OCI-LY7 (cell line): ENCODE data around the gene PLXNB2. TPM values are rescaled to one million over a fixed set of nuclear protein-coding genes. Genes with fewer than 3 reads are reported as not detected.
A peak's percentile ranks its signal among the peaks of the same experiment; 100 is the strongest.

Experiments used
- BruUV-seq: library from RNA; stranded (reverse); fragments of 400-500 nt; replicated peaks from 2 replicates; lab custom pipeline; 2021; lab: Mats Ljungman, UMichigan
- CTCF ChIA-PET: fragments of 300-600 bp; sonication (Branson Sonifier 250); formaldehyde crosslinking; loops from one replicate; lab custom pipeline; 2022; ENCODE audit warnings: antibody characterized with exemption; ENCODE audit not compliant: unreplicated experiment; lab: Charles Lee
- POLR2A ChIA-PET: fragments of 300-600 bp; sonication (Branson Sonifier 250); formaldehyde crosslinking; loops from one replicate; lab custom pipeline; 2022; ENCODE audit warnings: antibody characterized with exemption; lab: Charles Lee
- DNase-seq: peaks from one replicate; pipeline ENCODE4 v3.0.0-alpha.2; 2015; ENCODE audit warnings: low spot score
- H2AFZ ChIP-seq: fragments of 200-600 bp; sonication (generic), shearing (Covaris generic); 2 replicates; pipeline ENCODE4 v1.6.1; 2014; ENCODE audit warnings: mild to moderate bottlenecking, antibody characterized with exemption, low read length, moderate library complexity
- H3K27ac ChIP-seq: fragments of 200-600 bp; sonication (generic); 2 replicates; pipeline ENCODE4 v1.5.1; 2014; ENCODE audit warnings: mixed run types, low read depth, mild to moderate bottlenecking, moderate library complexity, low read length, inconsistent platforms; ENCODE audit not compliant: poor library complexity, severe bottlenecking
- H3K36me3 ChIP-seq: fragments of 200-600 bp; sonication (generic); 2 replicates; pipeline ENCODE4 v1.6.1; 2014; ENCODE audit warnings: mild to moderate bottlenecking, antibody characterized with exemption, low read length, moderate library complexity, mixed read lengths; ENCODE audit not compliant: insufficient read depth
- H3K4me1 ChIP-seq: fragments of 200-600 bp; sonication (generic); 2 replicates; pipeline ENCODE4 v1.5.1; 2014; ENCODE audit warnings: mild to moderate bottlenecking, low read length; ENCODE audit not compliant: insufficient read depth, poor library complexity, severe bottlenecking
- H3K4me2 ChIP-seq: fragments of 200-600 bp; sonication (generic); 2 replicates; pipeline ENCODE4 v1.6.1; 2014; ENCODE audit warnings: mild to moderate bottlenecking, low read length
- H3K4me3 ChIP-seq: fragments of 200-600 bp; sonication (generic); 2 replicates; pipeline ENCODE4 v1.5.1; 2014; ENCODE audit warnings: mild to moderate bottlenecking, low read depth, low read length; ENCODE audit not compliant: poor library complexity, severe bottlenecking
- H3K79me2 ChIP-seq: fragments of 200-600 bp; sonication (generic); 2 replicates; pipeline ENCODE4 v1.6.1; 2016; ENCODE audit warnings: low read depth, mild to moderate bottlenecking, low read length, moderate library complexity, mixed read lengths; ENCODE audit not compliant: insufficient read depth
- H3K9me2 ChIP-seq: fragments of 200-600 bp; sonication (generic); 2 replicates; pipeline ENCODE4 v1.6.1; 2016; ENCODE audit warnings: mild to moderate bottlenecking, low read length, mixed read lengths; ENCODE audit not compliant: insufficient read depth
- H3K9me3 ChIP-seq: fragments of 200-600 bp; sonication (generic); 2 replicates; pipeline ENCODE4 v1.6.1; 2014; ENCODE audit warnings: mild to moderate bottlenecking, mixed run types, low read length, mixed read lengths
- H4K20me1 ChIP-seq: fragments of 200-600 bp; sonication (generic); 2 replicates; pipeline ENCODE4 v1.6.1; 2014; ENCODE audit warnings: mild to moderate bottlenecking, antibody characterized with exemption, low read length, moderate library complexity, mixed read lengths; ENCODE audit not compliant: insufficient read depth
- EZH2phosphoT487 ChIP-seq: fragments of 200-600 bp; sonication (generic); IDR thresholded peaks from 2 replicates; pipeline ENCODE4 v1.6.1; 2018; ENCODE audit warnings: low read depth, borderline replicate concordance, mild to moderate bottlenecking, mixed run types, antibody characterized with exemption, low read length, moderate library complexity, mixed read lengths
- intact Hi-C: fragments of 100-400 bp; cut with micrococcal nuclease; formaldehyde crosslinking; loops from one replicate; pipeline ENCODE4 v1.10.0; 2022; ENCODE audit not compliant: unreplicated experiment
- total RNA-seq, 2 experiments: library from RNA; depleted of rRNA in 1 of 2; stranded (reverse); fragments of >200 nt in 1 of 2; shearing (Covaris generic) in 1 of 2; gene quantifications; 2 replicates each; pipeline ENCODE4 v1.2.3, GENCODE V29; 2014 to 2022
- TF ChIP-seq, protein P1 (sequence below): fragments of 200-600 bp; sonication (generic); conservative IDR thresholded peaks from 2 replicates; pipeline ENCODE4 v1.5.1; 2014; ENCODE audit warnings: mild to moderate bottlenecking, antibody characterized with exemption, low read length, moderate library complexity, mixed read lengths

The PLXNB2 gene
- total RNA-seq, 2 experiments from 2014 or later: 10.7 to 39.2 TPM

DNA sequence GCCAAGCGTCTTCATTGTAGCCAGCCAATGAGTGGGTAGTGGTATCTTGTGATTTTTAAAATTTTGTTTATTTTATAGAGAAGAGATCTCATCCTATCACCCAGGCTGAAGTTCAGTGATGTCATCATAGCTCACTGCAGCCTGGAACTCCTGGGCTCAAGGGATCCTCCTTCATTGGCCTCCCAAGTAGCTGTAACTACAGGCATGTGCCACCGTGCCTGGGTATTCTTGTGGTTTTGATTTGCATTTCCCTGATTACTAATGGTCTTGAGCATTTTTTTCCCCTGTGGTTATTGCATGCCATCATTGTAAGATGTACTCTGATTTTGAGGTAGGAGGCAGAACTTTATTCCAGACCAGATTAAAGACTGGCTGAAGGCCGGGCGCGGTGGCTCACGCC lies 21.8 kb upstream of the PLXNB2 start:
- TF ChIP-seq EZH2phosphoT487: no peak
- TF ChIP-seq, protein P1, sequence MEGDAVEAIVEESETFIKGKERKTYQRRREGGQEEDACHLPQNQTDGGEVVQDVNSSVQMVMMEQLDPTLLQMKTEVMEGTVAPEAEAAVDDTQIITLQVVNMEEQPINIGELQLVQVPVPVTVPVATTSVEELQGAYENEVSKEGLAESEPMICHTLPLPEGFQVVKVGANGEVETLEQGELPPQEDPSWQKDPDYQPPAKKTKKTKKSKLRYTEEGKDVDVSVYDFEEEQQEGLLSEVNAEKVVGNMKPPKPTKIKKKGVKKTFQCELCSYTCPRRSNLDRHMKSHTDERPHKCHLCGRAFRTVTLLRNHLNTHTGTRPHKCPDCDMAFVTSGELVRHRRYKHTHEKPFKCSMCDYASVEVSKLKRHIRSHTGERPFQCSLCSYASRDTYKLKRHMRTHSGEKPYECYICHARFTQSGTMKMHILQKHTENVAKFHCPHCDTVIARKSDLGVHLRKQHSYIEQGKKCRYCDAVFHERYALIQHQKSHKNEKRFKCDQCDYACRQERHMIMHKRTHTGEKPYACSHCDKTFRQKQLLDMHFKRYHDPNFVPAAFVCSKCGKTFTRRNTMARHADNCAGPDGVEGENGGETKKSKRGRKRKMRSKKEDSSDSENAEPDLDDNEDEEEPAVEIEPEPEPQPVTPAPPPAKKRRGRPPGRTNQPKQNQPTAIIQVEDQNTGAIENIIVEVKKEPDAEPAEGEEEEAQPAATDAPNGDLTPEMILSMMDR: no peak

DNA sequence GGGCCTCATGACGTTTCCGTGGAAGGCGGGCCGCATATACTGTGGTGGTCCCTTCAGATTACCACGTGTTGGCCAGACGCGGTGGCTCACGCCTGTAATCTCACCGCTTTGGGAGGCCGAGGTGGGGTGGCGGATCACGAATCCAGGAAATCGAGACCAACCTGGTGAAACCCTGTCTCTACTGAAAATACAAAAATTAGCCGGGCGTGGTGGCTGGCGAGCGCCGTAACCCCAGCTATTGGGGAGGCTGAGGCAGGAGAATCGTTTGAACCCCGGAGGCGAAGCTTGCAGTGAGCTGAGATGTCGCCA lies 20.2 kb upstream of the PLXNB2 start:
- H3K9me3 ChIP-seq: no peaks in the 10 kb centered on the region

More for the DNA sequence above, 21.8 kb upstream of the PLXNB2 start:
- DNase-seq: no peak
- no peak overlapping the region for H2AFZ ChIP-seq
- no peaks in the 10 kb centered on the region for H4K20me1 ChIP-seq
- no peaks in the 10 kb centered on the region for H3K79me2 ChIP-seq
- ChIA-PET POLR2A (no interaction called here), CTCF (no interaction called here)
- H3K9me2 ChIP-seq: no peaks in the 10 kb centered on the region
- no peak overlapping the region for H3K4me3 ChIP-seq
- H3K9me3 ChIP-seq: no peaks in the 10 kb centered on the region
- intact Hi-C loops: loop anchor here (5.0 kb wide), 1 partner anchor 37 kb away; no protein-coding TSS in a partner anchor
- BruUV-seq: no TSS peak
- H3K36me3 ChIP-seq: no peaks in the 10 kb centered on the region
- H3K27ac ChIP-seq: no peak overlapping the region
- no peak overlapping the region for H3K4me2 ChIP-seq
- peaks cover 47% of the 10 kb centered on the region for H3K4me1 ChIP-seq

More for the DNA sequence above, 20.2 kb upstream of the PLXNB2 start:
- H3K27ac ChIP-seq: no peak overlapping the region
- H2AFZ ChIP-seq: peak overlapping the region; percentile 92; the same call in 1 of the 2 replicates
- no TSS peak for BruUV-seq
- no peaks in the 10 kb centered on the region for H3K9me2 ChIP-seq
- no peaks in the 10 kb centered on the region for H3K79me2 ChIP-seq
- CTCF ChIA-PET: interaction anchor here (1.2 kb wide), 1 partner anchor 52 kb away, joined by 3 read pairs; no protein-coding TSS in a partner anchor
- H3K4me3 ChIP-seq: peak overlapping the region; percentile 77
- H3K4me2 ChIP-seq: peak overlapping the region; percentile 75
- H4K20me1 ChIP-seq: no peaks in the 10 kb centered on the region
- TF ChIP-seq, protein P1: no peak
- no peak for TF ChIP-seq EZH2phosphoT487
- no peak for DNase-seq
- intact Hi-C loops: loop anchor here (1.0 to 5.0 kb wide), 4 partner anchors 13 to 51 kb away; no protein-coding TSS in a partner anchor
- POLR2A ChIA-PET: no interaction called here
- peaks cover 33% of the 10 kb centered on the region for H3K4me1 ChIP-seq
- H3K36me3 ChIP-seq: no peaks in the 10 kb centered on the region
